HepG2 (cell line): Measurements from ENCODE around the gene EP300. TPM values are rescaled to one million over a fixed set of nuclear protein-coding genes. Genes with fewer than 3 reads are reported as not detected.
A peak's percentile ranks its signal among the peaks of the same experiment; 100 is the strongest.

ENCODE experiments used
- ATAC-seq: fragments of 200-7000 bp; cut with Tn5 transposase; 3 replicates; pipeline ENCODE4 v1.9.1; 2020; ENCODE audit warnings: mild to moderate bottlenecking, moderate library complexity
- BruUV-seq: library from RNA; stranded (reverse); fragments of 400-500 nt; replicated peaks from 2 replicates; lab custom pipeline; 2021; lab: Mats Ljungman, UMichigan
- CTCF ChIA-PET: fragments of 300-600 bp; formaldehyde crosslinking; extraction: SDS; loops from one replicate; lab custom pipeline; 2021; ENCODE audit warnings: low total read pairs, inconsistent platforms, low intra/inter-chr PET ratio; lab: Yijun Ruan, JAX
- POLR2A ChIA-PET: fragments of 350-600 bp; sonication (Branson Sonifier 250); formaldehyde crosslinking; loops from one replicate; lab custom pipeline; 2020; ENCODE audit warnings: antibody characterized with exemption, inconsistent platforms; lab: Yijun Ruan, JAX
- DNase-seq: peaks from one replicate; pipeline ENCODE4 v3.0.0-alpha.2; 2015; ENCODE audit warnings: low spot score
- FAIRE-seq: peaks from 3 replicates; lab custom pipeline; 2011; peaks lifted over from hg19 to GRCh38; lab: Jason Lieb, UNC
- H2AFZ ChIP-seq: one replicate; pipeline ENCODE4 v1.6.1; 2011; ENCODE audit warnings: low read length, inconsistent platforms
- H3K27ac ChIP-seq: fragments of 300-600 bp; 3 replicates; pipeline ENCODE4 v1.8.0; 2011; ENCODE audit warnings: mixed run types, mild to moderate bottlenecking, mixed read lengths, low read length, inconsistent platforms; ENCODE audit not compliant: insufficient read depth; ENCODE audit errors: extremely low read length
- H3K27me3 ChIP-seq, 2 experiments: fragments of 200-600 bp in 1 of 2; 2 replicates in 1 of 2; 3 replicates in 1 of 2; pipeline versions ENCODE4 v1.6.0 to v1.8.0; 2011; ENCODE audit warnings: low read length in 2 of 2, mild to moderate bottlenecking in 2 of 2, moderate library complexity in 2 of 2, inconsistent platforms in 1 of 2; ENCODE audit not compliant: insufficient read depth in 2 of 2, control insufficient read depth in 1 of 2
- H3K36me3 ChIP-seq, 2 experiments: fragments of 200-600 bp in 1 of 2; replicated peaks in 1 of 2; 2 replicates in 1 of 2; 3 replicates in 1 of 2; pipeline versions ENCODE4 v1.5.1 to v1.8.0; 2011; ENCODE audit warnings: low read length in 2 of 2, inconsistent platforms in 1 of 2; ENCODE audit not compliant: insufficient read depth in 2 of 2, control insufficient read depth in 1 of 2
- H3K4me1 ChIP-seq: 2 replicates; pipeline ENCODE4 v1.5.1; 2012; ENCODE audit warnings: low read length, inconsistent platforms; ENCODE audit not compliant: insufficient read depth
- H3K4me2 ChIP-seq: 2 replicates; pipeline ENCODE4 v1.6.0; 2011; ENCODE audit warnings: low read depth, low read length, inconsistent platforms
- H3K4me3 ChIP-seq, 3 experiments: fragments of 200-600 bp in 1 of 3; sonication (generic), shearing (Covaris generic) in 1 of 3; replicated peaks in 1 of 3; 2 replicates each; pipeline ENCODE4 v1.5.1; 2011 to 2016; ENCODE audit warnings: low read length in 3 of 3, inconsistent platforms in 2 of 3, low read depth in 2 of 3, mild to moderate bottlenecking in 2 of 3, control low read depth in 1 of 3, mixed read lengths in 1 of 3; ENCODE audit not compliant: insufficient read depth in 1 of 3
- H3K79me2 ChIP-seq: one replicate; pipeline ENCODE4 v1.6.1; 2011; ENCODE audit warnings: low read length, inconsistent platforms; ENCODE audit not compliant: insufficient read depth
- H3K9ac ChIP-seq: 2 replicates; pipeline ENCODE4 v1.6.0; 2011; ENCODE audit warnings: mild to moderate bottlenecking, low read depth, low read length, inconsistent platforms; ENCODE audit not compliant: insufficient read depth
- H3K9me3 ChIP-seq: 2 replicates; pipeline ENCODE4 v1.5.1; 2012; ENCODE audit warnings: mild to moderate bottlenecking, low read length
- H4K20me1 ChIP-seq: 2 replicates; pipeline ENCODE4 v1.6.0; 2011; ENCODE audit warnings: inconsistent platforms, mild to moderate bottlenecking, low read length, moderate library complexity; ENCODE audit not compliant: insufficient read depth
- HNRNPH1 ChIP-seq: fragments of 200-400 bp; formaldehyde crosslinking; optimal IDR thresholded peaks from 2 replicates; pipeline ENCODE3; 2017; ENCODE audit warnings: mild to moderate bottlenecking, low read depth, low read length
- KMT2A ChIP-seq: sonication (generic); formaldehyde crosslinking; IDR thresholded peaks from 2 replicates; pipeline ENCODE4 v1.4.0; 2020; ENCODE audit warnings: missing genetic modification reagents
- RNF2 ChIP-seq: fragments of 450-650 bp; conservative IDR thresholded peaks from 2 replicates; pipeline ENCODE4 v1.6.1; 2016; ENCODE audit warnings: low read depth
- RXRB ChIP-seq: IDR thresholded peaks from 2 replicates; pipeline ENCODE4 v1.6.1; 2016; ENCODE audit warnings: borderline replicate concordance, missing genetic modification reagents, missing compliant biosample characterization
- SMYD3 ChIP-seq: sonication (generic); formaldehyde crosslinking; IDR thresholded peaks from 2 replicates; pipeline ENCODE4 v1.8.1; 2023; ENCODE audit warnings: mild to moderate bottlenecking, missing genetic modification reagents
- WIZ ChIP-seq: sonication (generic); formaldehyde crosslinking; IDR thresholded peaks from 2 replicates; pipeline ENCODE4 v1.5.1; 2020; ENCODE audit warnings: mild to moderate bottlenecking, missing genetic modification reagents
- ZFY ChIP-seq: sonication (generic); formaldehyde crosslinking; IDR thresholded peaks from 2 replicates; pipeline ENCODE4 v1.4.0; 2020; ENCODE audit warnings: missing genetic modification reagents
- ZNF577 ChIP-seq: sonication (generic); formaldehyde crosslinking; IDR thresholded peaks from 2 replicates; pipeline ENCODE4 v1.4.0; 2020; ENCODE audit warnings: mild to moderate bottlenecking, low read depth, missing genetic modification reagents, borderline replicate concordance
- ZSCAN31 ChIP-seq: sonication (generic); formaldehyde crosslinking; IDR thresholded peaks from 2 replicates; pipeline ENCODE4 v1.5.0; 2020; ENCODE audit warnings: low read depth, mild to moderate bottlenecking, missing genetic modification reagents
- WGBS: methylation state at CpG from one replicate; pipeline ENCODE4 v1.1.6; 2017; ENCODE audit warnings: low lambda C conversion rate; 5-methylcytosine and 5-hydroxymethylcytosine counted together
- in situ Hi-C: cut with HindIII; loops from 2 replicates; pipeline ENCODE4 v1.10.0; 2017; ENCODE audit warnings: low pct_unique_long_range_greater_than_20kb; ENCODE audit not compliant: extremely low pct_ligation_motif_present
- intact Hi-C: fragments of 100-400 bp; cut with micrococcal nuclease; formaldehyde crosslinking; loops from one replicate; pipeline ENCODE4 v1.10.0; 2022; ENCODE audit not compliant: unreplicated experiment
- polyA plus RNA-seq, 8 experiments: library from polyadenylated mRNA; depleted of rRNA in 3 of 8; stranded (reverse) in 7 of 8; unstranded in 1 of 8; fragments of >200 nt; fragmentation: Illumina TruSeq in 4 of 8; extraction: Trizol in 4 of 8; gene quantifications; 2 replicates each; pipeline versions ENCODE4 v1.2.1 to v1.2.3, GENCODE V29; 2011 to 2016; ENCODE audit warnings: low read depth in 4 of 8, missing spikeins in 1 of 8, mixed read lengths in 1 of 8; ENCODE audit not compliant: insufficient read depth in 1 of 8
- total RNA-seq, 5 experiments: library from RNA; depleted of rRNA; stranded (reverse); fragments of >200 nt; fragmentation: Illumina TruSeq; extraction: Trizol; gene quantifications; 2 replicates each; pipeline ENCODE4 v1.2.3, GENCODE V29; 2016; ENCODE audit warnings: low read depth in 1 of 5
- TF ChIP-seq, protein P1 (sequence below), 2 experiments: sonication (generic) in 1 of 2; formaldehyde crosslinking in 1 of 2; IDR thresholded peaks; 2 replicates each; pipeline versions ENCODE4 v1.4.0 to v1.6.1; 2016 to 2020; ENCODE audit warnings: borderline replicate concordance in 1 of 2, low read depth in 1 of 2, mild to moderate bottlenecking in 1 of 2, missing genetic modification reagents in 1 of 2
- TF ChIP-seq, protein P2 (sequence below): sonication (generic); formaldehyde crosslinking; IDR thresholded peaks from 2 replicates; pipeline ENCODE4 v1.4.0; 2020; ENCODE audit warnings: mild to moderate bottlenecking, missing genetic modification reagents
- TF ChIP-seq, protein P3 (sequence below): sonication (generic); formaldehyde crosslinking; IDR thresholded peaks from 2 replicates; pipeline ENCODE4 v1.8.0; 2023; ENCODE audit warnings: mild to moderate bottlenecking, missing genetic modification reagents

Gene EP300
- total and polyA plus RNA-seq, 2 of the 13 experiments (the other 11 are each of a cell fraction or from before 2014, with no cell fraction given) = 13.6 to 14.9 TPM

DNA sequence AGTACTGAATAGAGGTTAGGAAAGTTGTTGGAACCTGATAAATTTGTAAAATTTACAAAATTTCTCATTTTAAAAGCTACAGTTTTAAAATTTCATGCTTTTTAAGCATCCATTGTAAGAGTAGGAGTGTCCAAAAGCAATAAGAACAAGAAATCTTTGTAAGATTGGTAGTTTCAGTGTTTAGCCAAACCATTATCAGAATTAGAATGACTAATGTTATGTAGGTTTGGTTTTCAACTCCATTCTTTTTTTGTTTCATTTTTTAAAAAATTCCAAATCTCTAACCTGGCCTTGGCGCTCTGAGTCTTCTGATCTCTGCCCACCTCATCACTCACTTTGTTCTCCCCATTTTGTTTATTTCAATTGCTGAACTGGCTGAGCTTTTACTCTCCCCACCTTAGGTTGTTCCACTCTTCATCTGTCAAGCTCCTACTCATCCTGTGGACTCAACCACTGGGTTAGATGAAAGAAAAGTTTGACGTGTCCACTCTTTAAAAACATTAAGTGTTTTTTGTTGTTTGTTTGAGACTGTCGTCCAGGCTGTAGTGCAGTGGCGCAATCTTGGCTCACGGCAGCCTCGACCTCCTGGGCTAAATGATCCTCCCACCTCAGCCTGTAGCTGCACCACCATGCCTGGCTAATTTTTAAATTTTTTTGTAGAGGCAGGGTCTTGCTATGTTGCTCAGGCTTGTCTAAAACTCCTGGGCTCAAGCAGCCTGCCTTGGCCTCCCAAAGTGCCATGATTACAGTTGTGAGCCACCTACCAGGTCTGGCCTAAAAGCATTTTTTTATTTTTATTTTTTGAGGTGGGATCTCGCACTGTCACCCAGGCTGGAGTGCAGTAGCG lies 14.0 kb downstream of the EP300 start:
- H3K9me3 ChIP-seq = no peaks in the 10 kb centered on the region
- peak; percentile 49 for FAIRE-seq
- no peak overlapping the region for H2AFZ ChIP-seq
- H3K9ac ChIP-seq = peak overlapping the region; percentile 19
- H3K27ac ChIP-seq = peak overlapping the region; percentile 75
- peaks cover 63% of the 10 kb centered on the region for H3K4me1 ChIP-seq
- no peaks in the 10 kb centered on the region for H3K27me3 ChIP-seq
- no TSS peak for BruUV-seq
- intact Hi-C loops (no loop called here), in situ Hi-C loops (no loop called here)
- peak overlapping the region; percentile 36 for H3K4me2 ChIP-seq
- peaks cover 87% of the 10 kb centered on the region for H3K79me2 ChIP-seq
- H4K20me1 ChIP-seq = peaks cover 67% of the 10 kb centered on the region
- POLR2A ChIA-PET = interaction anchor here (0.7 to 1.0 kb wide), 2 partner anchors 15 to 156 kb away, joined by 3 read pairs; no protein-coding TSS in a partner anchor
- ATAC-seq = peak; percentile 84
- DNase-seq = peak; percentile 78
- H3K36me3 ChIP-seq = peaks cover 2 to 26% of the 10 kb centered on the region in 2 experiments
- 27% methylated on average over 8 of the region's 8 CpGs for WGBS
- CTCF ChIA-PET = no interaction called here
- H3K4me3 ChIP-seq = no peak overlapping the region; a peak in 1 of 6 replicates
- TF ChIP-seq ZNF577 (CRISPR knock-in tag) = no peak
- no peak for TF ChIP-seq ZSCAN31 (CRISPR knock-in tag)
- TF ChIP-seq ZFY (CRISPR knock-in tag) = no peak
- no peak for TF ChIP-seq SMYD3 (CRISPR knock-in tag)
- TF ChIP-seq RNF2 = no peak
- TF ChIP-seq HNRNPH1 = no peak
- TF ChIP-seq KMT2A = 0 out of 2 replicates have a peak, but pooled peaks have one; percentile 37
- TF ChIP-seq, protein P1, sequence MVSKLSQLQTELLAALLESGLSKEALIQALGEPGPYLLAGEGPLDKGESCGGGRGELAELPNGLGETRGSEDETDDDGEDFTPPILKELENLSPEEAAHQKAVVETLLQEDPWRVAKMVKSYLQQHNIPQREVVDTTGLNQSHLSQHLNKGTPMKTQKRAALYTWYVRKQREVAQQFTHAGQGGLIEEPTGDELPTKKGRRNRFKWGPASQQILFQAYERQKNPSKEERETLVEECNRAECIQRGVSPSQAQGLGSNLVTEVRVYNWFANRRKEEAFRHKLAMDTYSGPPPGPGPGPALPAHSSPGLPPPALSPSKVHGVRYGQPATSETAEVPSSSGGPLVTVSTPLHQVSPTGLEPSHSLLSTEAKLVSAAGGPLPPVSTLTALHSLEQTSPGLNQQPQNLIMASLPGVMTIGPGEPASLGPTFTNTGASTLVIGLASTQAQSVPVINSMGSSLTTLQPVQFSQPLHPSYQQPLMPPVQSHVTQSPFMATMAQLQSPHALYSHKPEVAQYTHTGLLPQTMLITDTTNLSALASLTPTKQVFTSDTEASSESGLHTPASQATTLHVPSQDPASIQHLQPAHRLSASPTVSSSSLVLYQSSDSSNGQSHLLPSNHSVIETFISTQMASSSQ (IDR thresholded peaks at IDR 0.05; ENCODE audit: low read depth) = 0 out of 2 replicates have a peak, but pooled peaks have one; percentile 24
- TF ChIP-seq, protein P1 (CRISPR knock-in tag; IDR thresholded peaks at IDR 0.05; ENCODE audit: borderline replicate concordance) = no peak
- TF ChIP-seq, protein P2, sequence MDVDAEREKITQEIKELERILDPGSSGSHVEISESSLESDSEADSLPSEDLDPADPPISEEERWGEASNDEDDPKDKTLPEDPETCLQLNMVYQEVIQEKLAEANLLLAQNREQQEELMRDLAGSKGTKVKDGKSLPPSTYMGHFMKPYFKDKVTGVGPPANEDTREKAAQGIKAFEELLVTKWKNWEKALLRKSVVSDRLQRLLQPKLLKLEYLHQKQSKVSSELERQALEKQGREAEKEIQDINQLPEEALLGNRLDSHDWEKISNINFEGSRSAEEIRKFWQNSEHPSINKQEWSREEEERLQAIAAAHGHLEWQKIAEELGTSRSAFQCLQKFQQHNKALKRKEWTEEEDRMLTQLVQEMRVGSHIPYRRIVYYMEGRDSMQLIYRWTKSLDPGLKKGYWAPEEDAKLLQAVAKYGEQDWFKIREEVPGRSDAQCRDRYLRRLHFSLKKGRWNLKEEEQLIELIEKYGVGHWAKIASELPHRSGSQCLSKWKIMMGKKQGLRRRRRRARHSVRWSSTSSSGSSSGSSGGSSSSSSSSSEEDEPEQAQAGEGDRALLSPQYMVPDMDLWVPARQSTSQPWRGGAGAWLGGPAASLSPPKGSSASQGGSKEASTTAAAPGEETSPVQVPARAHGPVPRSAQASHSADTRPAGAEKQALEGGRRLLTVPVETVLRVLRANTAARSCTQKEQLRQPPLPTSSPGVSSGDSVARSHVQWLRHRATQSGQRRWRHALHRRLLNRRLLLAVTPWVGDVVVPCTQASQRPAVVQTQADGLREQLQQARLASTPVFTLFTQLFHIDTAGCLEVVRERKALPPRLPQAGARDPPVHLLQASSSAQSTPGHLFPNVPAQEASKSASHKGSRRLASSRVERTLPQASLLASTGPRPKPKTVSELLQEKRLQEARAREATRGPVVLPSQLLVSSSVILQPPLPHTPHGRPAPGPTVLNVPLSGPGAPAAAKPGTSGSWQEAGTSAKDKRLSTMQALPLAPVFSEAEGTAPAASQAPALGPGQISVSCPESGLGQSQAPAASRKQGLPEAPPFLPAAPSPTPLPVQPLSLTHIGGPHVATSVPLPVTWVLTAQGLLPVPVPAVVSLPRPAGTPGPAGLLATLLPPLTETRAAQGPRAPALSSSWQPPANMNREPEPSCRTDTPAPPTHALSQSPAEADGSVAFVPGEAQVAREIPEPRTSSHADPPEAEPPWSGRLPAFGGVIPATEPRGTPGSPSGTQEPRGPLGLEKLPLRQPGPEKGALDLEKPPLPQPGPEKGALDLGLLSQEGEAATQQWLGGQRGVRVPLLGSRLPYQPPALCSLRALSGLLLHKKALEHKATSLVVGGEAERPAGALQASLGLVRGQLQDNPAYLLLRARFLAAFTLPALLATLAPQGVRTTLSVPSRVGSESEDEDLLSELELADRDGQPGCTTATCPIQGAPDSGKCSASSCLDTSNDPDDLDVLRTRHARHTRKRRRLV (CRISPR knock-in tag) = no peak
- TF ChIP-seq WIZ (CRISPR knock-in tag) = no peak; the same call in 1 of the 2 replicates
- TF ChIP-seq, protein P3, sequence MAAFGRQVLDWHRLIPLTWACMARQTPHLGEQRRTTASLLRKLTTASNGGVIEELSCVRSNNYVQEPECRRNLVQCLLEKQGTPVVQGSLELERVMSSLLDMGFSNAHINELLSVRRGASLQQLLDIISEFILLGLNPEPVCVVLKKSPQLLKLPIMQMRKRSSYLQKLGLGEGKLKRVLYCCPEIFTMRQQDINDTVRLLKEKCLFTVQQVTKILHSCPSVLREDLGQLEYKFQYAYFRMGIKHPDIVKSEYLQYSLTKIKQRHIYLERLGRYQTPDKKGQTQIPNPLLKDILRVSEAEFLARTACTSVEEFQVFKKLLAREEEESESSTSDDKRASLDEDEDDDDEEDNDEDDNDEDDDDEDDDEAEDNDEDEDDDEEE (CRISPR knock-in tag) = no peak
- peak; percentile 10; the same call in 1 of the 2 replicates for TF ChIP-seq RXRB
